NCI-H146 treated with DMSO at 0.1 percent for 48 hours (cell line): ENCODE data around the gene GTF3A.
"Not testable (repeated sequence)": the region's sequence is repeated elsewhere in the genome, so short reads cannot be mapped to it uniquely, and the experiment has no call there.

Experiments
- DNase-seq: peaks from one replicate; lab custom pipeline; 2025; ENCODE audit not compliant: unreplicated experiment; lab: John Stamatoyannopoulos, UW

Gene GTF3A

DNA sequence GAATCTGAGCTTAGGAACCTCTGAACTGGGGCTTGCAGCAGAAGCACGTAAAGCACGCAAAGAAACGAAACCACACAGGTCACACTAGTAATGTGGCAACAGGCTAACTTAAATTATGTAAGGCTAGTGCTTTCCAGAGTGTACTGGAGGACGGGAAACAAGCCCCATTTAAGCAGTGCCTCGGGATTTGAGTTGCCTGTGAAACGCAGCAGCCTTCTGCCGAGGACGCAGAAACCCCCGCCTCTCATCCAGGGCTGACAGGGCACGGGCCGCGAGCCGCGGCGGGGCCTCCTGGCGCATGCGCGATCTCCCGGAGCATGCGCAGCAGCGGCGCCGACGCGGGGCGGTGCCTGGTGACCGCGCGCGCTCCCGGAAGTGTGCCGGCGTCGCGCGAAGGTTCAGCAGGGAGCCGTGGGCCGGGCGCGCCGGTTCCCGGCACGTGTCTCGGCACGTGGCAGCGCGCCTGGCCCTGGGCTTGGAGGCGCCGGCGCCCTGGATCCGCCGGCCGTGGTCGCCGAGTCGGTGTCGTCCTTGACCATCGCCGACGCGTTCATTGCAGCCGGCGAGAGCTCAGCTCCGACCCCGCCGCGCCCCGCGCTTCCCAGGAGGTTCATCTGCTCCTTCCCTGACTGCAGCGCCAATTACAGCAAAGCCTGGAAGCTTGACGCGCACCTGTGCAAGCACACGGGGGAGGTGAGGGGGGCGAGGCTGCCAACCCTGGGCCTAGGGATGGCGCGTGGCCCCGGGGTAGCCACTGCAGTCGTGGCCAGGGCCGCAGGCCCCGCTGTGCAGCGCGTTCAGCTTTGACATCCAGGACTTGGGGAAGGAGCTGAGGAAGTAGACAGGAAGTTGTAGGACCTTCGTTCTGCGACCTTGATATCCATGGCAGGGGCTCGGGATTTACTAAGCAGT lies at the start of gene GTF3A:
TSS of gene GTF3A (plus strand) at position 374 of the 912 bp plus-strand sequence.
- DNase-seq, result peak; percentile 67

DNA sequence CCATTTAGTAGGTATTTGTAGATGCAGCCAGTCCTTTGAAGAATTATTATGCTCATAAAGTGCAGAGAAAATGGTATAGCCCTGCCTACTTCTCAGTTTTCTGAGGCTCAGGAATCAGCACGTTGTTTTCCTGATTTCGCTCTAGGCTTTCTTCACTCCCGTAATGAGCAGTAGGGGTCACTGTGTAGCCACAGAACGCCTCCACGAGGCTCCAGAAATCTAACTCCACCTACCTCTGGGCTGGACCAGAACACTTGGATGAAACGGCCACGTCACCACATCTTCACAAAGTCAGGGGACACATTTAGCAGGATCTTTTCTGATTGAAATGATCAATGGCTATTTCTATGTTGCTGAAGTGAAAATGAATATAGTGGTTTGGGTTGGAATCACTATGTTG lies 49.8 kb upstream of the GTF3A start:
- peak; percentile 49 for DNase-seq

GRCh38 chr13:27375686-27376326 lies 48.6 kb upstream of the GTF3A start:
- DNase-seq, result peak; percentile 16

DNA sequence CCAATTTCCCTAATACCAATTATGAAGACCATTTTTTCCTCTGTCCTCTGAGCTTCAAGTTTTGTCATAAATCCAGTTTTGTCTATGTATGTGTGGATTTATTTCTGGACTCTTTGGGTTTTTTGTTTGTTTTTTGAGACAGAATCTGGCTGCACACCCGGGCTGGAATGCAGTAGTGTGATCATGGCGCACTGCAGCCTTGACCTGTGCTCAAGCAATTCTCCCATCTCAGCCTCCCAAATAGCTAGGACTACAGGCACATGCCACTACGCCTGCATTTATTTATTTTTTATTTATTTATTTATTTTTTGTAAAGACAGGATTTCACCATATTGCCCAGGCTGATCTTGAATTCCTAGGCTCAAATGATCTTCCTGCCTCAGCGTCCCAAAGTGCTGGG lies 45.3 kb upstream of the GTF3A start:
- DNase-seq, result no peak

DNA sequence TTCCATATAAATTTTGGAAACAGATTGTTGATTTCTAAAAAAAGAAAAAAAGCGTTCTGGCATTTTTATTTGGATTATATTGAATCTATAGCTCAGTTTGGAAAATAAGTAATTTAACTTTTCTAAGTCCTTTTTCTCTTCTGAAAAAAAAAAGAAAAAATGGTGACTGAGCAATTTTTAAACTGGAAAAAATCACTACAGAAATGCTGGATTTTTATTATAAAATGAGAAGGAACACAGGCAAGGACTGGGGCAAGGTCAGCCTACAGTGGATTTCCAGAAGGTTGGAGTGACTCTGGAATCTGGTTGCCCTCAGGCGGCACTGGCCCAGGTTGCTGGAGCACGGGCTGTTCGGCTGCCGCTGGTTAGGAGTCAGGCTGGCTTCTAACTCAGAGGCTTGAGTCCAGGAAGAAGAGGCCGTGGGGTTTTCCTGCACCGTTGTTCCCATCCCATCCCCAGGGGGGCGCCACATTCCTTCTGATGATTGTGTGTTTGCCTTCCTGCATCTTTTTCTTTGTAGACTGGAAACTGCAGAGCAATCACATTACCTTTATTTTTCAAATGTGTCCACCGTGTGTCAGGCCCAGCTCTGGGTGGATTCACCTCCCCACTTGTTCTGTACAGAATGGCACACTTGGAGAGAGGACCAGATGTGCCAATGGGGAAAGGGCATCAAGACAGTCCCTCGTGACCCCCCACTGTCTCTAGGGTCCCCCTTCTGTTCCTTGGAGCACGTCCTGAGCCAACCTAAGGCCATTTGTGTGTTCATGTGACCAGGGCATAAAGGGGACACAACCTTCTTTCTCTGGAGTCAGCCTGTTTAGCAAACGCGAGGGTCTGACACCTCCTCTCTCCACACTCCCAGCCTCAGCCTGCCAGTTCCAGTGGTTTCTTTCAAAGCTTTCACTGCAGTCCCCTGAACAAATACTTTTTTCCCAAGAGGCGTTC lies 44.5 kb upstream of the GTF3A start:
- peak; percentile 18 for DNase-seq

GRCh38 chr13:27381601-27382000 lies 42.8 kb upstream of the GTF3A start:
- no peak for DNase-seq

- DNase-seq, result no peak
Measured at GRCh38 chr13:27383104-27383921, 41.1 kb upstream of the GTF3A start.

DNA sequence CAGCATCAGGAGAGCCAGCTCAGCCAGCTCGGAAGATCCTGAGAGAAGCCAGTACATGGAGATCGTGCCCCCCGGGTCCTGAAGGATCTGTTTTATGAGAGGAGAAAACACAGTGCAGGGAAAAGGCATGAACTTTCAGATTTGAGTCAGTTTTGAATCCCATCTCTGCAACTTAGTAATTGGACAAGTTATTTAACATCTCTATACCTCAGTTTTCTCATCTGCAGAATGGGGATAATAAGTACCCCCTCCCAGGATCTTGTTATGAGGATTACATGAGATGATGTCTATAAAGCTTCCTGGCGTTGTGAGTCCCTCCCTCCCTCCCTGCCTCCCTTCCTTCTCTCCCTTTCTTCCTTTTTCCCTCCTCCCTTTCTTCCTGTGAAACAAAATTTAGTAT lies 40.1 kb upstream of the GTF3A start:
- no peak for DNase-seq

- DNase-seq, result no peak
Measured at GRCh38 chr13:27388241-27388640, 36.2 kb upstream of the GTF3A start.

- DNase-seq, result no peak
Measured at GRCh38 chr13:27389891-27390290, 34.5 kb upstream of the GTF3A start.

- no peak for DNase-seq
Measured at GRCh38 chr13:27391471-27391870, 32.9 kb upstream of the GTF3A start.

DNA sequence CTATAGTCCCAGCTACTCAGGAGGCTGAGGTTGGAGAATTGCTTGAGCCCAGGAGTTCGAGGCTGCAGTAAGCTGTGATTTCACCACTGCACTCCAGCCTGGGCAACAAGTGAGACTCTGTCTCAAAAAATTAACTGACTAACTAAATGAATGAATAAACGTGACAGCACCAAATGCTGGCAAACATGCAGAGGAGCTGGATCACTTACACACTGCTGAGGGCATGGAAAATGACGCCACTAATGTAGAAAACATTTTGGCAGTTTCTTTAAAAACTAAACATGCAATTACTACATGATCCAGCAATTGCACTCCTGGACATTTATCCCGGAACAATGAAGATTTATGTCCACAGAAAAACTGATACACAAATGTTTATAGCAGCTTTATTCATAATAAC lies 31.3 kb upstream of the GTF3A start:
- DNase-seq, result no peak

- no peak for DNase-seq
Measured at GRCh38 chr13:27395007-27395510, 29.4 kb upstream of the GTF3A start.

DNA sequence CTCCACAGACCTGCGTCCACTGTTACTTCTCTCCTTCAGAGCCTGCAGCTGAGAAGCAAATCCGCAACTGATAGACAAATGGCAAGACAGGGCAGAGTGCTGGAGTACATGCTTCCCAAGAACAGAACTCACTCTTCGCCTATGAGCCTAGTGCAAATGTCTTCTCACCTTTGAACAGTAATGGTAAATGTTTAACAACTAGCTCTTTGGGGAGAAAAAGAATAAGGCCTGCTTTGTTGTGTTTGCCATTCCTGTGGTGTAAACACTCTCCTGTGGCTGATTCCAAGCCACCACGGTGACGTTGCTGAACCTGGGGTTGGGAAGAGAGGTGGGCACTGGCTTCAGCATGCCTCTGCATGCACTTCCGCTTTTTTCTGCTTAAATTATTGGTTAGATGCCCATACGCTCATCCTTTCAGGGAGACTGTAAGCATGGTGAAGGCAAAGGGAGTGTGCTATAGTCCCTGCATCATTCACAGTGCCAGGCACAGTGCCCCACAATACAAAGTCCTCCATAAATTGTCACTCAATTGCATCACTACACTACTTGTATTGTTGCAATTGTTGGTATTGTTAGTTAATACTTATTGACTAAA lies 28.1 kb upstream of the GTF3A start:
- no peak for DNase-seq

DNA sequence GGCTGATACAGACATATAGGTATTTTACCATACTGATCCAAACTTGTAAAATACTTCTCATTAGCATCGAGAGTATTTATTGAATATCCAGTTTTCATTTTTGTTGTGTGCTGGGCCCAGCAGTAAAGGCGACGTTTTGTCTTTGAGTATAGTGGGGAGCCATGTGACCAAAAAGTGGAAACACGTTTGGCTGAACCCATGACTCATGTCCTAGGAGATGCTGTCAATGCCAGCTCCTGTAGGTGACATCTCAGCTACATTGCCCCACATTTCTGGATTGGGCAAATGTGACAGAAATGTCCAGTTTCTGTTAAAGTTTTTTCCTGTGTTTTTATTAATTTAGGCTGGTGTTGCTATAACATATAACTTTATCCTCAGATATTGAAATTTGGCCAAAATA lies 26.1 kb upstream of the GTF3A start:
- DNase-seq, result no peak

DNA sequence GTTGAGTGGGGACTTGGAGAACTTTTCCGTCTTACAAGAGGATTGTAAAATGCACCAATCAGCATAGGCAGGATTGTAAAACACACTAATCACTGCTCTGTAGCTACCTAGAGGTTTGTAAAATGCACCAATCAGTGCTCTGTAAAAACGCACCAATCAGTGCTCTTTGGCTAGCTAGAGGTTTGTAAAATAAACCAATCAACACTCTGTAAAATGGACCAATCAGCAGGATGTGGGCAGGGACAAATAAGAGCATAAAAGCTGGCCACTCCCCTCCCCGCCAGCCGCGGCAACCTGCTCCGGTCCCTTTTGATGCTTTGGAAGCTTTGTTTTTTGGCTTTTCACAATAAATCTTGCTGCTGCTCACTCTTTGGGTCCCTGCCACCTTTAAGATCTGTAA lies 24.0 kb upstream of the GTF3A start:
- DNase-seq, result not testable (repeated sequence)

DNA sequence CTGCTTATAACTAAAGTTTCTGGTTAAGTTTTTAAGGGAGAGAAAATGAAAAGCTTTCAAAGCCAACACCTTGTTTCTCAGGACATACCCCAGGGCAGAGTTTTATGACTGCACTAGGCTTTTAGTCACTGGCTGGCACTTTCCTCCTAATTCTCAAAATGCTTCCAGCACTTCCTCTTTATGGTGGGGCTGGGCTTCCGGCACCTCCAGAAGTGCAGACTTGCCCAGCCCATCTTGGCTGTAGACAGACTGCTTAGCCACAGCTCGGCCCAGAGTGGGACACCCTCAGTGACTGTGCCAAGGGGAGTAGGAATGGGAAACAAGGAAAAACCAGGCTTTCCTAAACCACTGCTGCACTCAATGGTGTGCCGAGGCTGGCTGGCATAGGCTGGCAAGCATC lies 23.2 kb upstream of the GTF3A start:
- DNase-seq, result no peak

- DNase-seq, result no peak
Measured at GRCh38 chr13:27403203-27403678, 21.2 kb upstream of the GTF3A start.

- DNase-seq, result no peak
Measured at GRCh38 chr13:27403727-27404385, 20.6 kb upstream of the GTF3A start.
